Measurements from ENCODE around the gene PREX1.

The PREX1 gene

DNA sequence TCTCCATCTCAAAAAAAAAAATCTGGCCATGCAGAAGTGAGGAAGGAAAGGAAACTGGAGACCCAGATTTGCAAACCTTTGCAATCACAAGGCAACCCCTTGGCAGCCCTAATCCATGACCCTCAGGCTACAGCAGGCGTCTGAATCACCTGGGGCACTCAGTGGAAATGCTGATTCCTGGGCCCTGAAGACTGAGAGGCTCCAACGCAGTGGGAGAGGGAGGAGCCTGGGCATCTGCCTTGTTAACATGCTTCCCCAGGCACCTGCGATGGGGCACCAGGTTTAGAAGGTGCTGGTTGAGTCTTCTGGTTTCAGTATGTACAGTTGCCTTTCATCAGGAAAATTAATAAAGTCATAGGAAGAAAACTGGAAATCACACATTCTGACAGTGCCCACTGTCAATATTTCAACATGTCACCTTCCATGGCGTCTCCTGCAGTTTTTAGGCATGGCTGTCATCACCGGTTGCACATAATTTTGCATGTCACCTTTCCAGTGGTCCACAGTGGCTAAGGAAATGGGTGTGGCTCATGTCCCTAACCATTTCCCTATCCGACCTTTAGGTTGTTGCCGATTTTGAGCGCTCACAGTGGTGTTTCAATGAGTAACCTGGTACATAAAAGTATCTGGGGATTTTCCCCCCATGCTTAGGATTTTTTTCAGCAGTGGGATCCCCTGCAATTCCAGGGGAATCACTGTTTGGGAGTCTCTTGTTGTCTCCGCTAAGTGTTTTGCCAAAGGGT is 56.9 kb downstream of the PREX1 start:
- Histone ChIP-seq H2BK120ac (ENCODE audit: low read depth, low read length) (no peak overlapping the region), H3K27ac (replicated peaks; ENCODE audit: low read length) (no peak overlapping the region), H3K23ac (ENCODE audit: low read depth, low read length, poor library complexity) (no peak overlapping the region), H2BK5ac (ENCODE audit: low read length) (no peak overlapping the region), H3K4ac (ENCODE audit: low read length) (no peak overlapping the region), H3K14ac (ENCODE audit: low read length) (no peak overlapping the region), H3K4me3 (ENCODE audit: low read length in 2 of 2) (no peak overlapping the region), H3K9me3 (replicated peaks in 1 of 2; ENCODE audit: control insufficient read depth in 2 of 2, insufficient read depth in 1 of 2, low read depth in 1 of 2, low read length in 2 of 2) (peaks cover 7 to 27% of the 10 kb centered on the region in 2 donors), H2AFZ (ENCODE audit: low read length) (no peak overlapping the region), H3K36me3 (replicated peaks in 1 of 2; ENCODE audit: control insufficient read depth in 2 of 2, insufficient read depth in 2 of 2, low read length in 2 of 2) (peaks cover 0 to 59% of the 10 kb centered on the region in 2 donors), H4K91ac (ENCODE audit: low read depth, low read length, poor library complexity) (no peak overlapping the region), H3K9ac (ENCODE audit: low read depth, low read length, poor library complexity) (no peak overlapping the region), H2AK5ac (ENCODE audit: low read depth, low read length) (no peak overlapping the region), H3K79me1 (ENCODE audit: low read depth, low read length) (peaks cover 3% of the 10 kb centered on the region), H3K4me1 (ENCODE audit: control insufficient read depth in 2 of 2, insufficient read depth in 1 of 2, low read depth in 1 of 2, low read length in 2 of 2) (peaks cover 8 to 11% of the 10 kb centered on the region in 2 donors), H3K27me3 (ENCODE audit: control insufficient read depth in 3 of 3, insufficient read depth in 3 of 3, low read depth in 1 of 3, low read length in 3 of 3) (no peaks in the 10 kb centered on the region), H4K8ac (ENCODE audit: low read depth, low read length) (no peak overlapping the region), H3K4me2 (ENCODE audit: insufficient read depth, low read length, poor library complexity, severe bottlenecking) (no peak overlapping the region), H3K18ac (ENCODE audit: low read length) (no peak overlapping the region), H2BK12ac (ENCODE audit: low read length) (no peak overlapping the region), H2BK15ac (ENCODE audit: low read length) (no peak overlapping the region)
- no peak for DNase-seq (ENCODE audit: low spot score)
- WGBS, 2 donors (ENCODE audit: extremely low coverage in 2 of 2, insufficient read length in 2 of 2, insufficient replicate concordance in 1 of 2): no CpG with 5 or more reads among the region's 9 CpGs

DNA sequence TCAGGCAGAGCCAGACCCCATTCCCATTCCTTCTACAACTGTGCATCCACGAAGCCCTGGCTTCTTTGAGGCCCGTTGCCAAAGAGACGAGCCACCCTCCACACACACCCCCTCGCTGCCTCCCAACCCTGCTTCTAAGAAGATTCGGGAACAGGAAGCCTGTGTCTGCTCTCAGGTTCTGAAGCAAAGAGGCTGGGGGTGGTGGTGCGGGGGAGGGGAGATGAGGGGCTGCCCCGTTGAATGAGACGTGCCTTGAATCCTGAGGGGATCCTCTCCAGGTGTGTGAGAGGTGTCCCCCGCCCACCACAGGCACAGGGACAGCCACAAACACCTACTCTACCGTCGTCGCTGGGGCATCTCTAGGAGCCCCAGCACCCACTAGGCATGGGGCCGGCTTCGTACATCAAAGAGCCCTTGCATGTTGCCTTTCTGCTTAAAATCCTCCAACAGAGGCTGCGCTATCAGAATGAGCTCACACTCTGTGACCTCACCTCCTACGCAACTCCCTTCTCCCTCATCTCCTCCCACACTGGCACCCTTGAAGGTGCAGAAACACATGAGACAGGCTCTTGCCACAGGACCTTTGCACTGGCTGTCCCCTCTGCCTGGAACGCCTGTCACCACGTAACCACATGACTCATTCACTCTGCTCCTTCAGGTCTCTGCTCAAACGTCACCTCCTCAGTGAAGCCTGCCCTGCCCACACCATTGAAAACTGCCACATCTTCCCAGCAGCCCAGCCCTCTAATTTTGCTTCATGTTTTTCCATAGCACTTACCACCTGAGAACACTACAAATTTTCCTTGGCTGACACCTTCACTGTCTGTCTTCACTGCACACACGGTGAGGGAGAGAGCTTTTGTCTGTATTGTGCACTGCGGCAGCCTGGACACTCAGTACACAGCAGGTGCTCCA is 58.5 kb downstream of the PREX1 start:
- no peak for DNase-seq (ENCODE audit: low spot score)
- Histone ChIP-seq H4K91ac (ENCODE audit: low read depth, low read length, poor library complexity) (no peak overlapping the region), H3K9ac (ENCODE audit: low read depth, low read length, poor library complexity) (no peak overlapping the region), H3K4ac (ENCODE audit: low read length) (no peak overlapping the region), H3K14ac (ENCODE audit: low read length) (no peak overlapping the region), H2BK120ac (ENCODE audit: low read depth, low read length) (no peak overlapping the region), H2BK12ac (ENCODE audit: low read length) (no peak overlapping the region), H3K23ac (ENCODE audit: low read depth, low read length, poor library complexity) (no peak overlapping the region), H3K9me3 (replicated peaks in 1 of 2; ENCODE audit: control insufficient read depth in 2 of 2, insufficient read depth in 1 of 2, low read depth in 1 of 2, low read length in 2 of 2) (peaks cover 5 to 31% of the 10 kb centered on the region in 2 donors), H3K18ac (ENCODE audit: low read length) (peak overlapping the region; percentile 23), H3K4me1 (ENCODE audit: control insufficient read depth in 2 of 2, insufficient read depth in 1 of 2, low read depth in 1 of 2, low read length in 2 of 2) (peaks cover 10 to 11% of the 10 kb centered on the region in 2 donors), H3K27ac (replicated peaks; ENCODE audit: low read length) (no peak overlapping the region), H3K4me3 (ENCODE audit: low read length in 2 of 2) (peak overlapping the region in 1 of 2 donors; percentile 8), H2BK5ac (ENCODE audit: low read length) (peak overlapping the region; percentile 22), H3K36me3 (replicated peaks in 1 of 2; ENCODE audit: control insufficient read depth in 2 of 2, insufficient read depth in 2 of 2, low read length in 2 of 2) (peaks cover 0 to 46% of the 10 kb centered on the region in 2 donors), H4K8ac (ENCODE audit: low read depth, low read length) (no peak overlapping the region), H2BK15ac (ENCODE audit: low read length) (no peak overlapping the region), H3K79me1 (ENCODE audit: low read depth, low read length) (peaks cover 3% of the 10 kb centered on the region), H3K4me2 (ENCODE audit: insufficient read depth, low read length, poor library complexity, severe bottlenecking) (no peak overlapping the region), H2AK5ac (ENCODE audit: low read depth, low read length) (no peak overlapping the region), H3K27me3 (ENCODE audit: control insufficient read depth in 3 of 3, insufficient read depth in 3 of 3, low read depth in 1 of 3, low read length in 3 of 3) (no peaks in the 10 kb centered on the region), H2AFZ (ENCODE audit: low read length) (no peak overlapping the region)
- no CpG with 5 or more reads among the region's 21 CpGs for WGBS, 2 donors (ENCODE audit: extremely low coverage in 2 of 2, insufficient read length in 2 of 2, insufficient replicate concordance in 1 of 2)

DNA sequence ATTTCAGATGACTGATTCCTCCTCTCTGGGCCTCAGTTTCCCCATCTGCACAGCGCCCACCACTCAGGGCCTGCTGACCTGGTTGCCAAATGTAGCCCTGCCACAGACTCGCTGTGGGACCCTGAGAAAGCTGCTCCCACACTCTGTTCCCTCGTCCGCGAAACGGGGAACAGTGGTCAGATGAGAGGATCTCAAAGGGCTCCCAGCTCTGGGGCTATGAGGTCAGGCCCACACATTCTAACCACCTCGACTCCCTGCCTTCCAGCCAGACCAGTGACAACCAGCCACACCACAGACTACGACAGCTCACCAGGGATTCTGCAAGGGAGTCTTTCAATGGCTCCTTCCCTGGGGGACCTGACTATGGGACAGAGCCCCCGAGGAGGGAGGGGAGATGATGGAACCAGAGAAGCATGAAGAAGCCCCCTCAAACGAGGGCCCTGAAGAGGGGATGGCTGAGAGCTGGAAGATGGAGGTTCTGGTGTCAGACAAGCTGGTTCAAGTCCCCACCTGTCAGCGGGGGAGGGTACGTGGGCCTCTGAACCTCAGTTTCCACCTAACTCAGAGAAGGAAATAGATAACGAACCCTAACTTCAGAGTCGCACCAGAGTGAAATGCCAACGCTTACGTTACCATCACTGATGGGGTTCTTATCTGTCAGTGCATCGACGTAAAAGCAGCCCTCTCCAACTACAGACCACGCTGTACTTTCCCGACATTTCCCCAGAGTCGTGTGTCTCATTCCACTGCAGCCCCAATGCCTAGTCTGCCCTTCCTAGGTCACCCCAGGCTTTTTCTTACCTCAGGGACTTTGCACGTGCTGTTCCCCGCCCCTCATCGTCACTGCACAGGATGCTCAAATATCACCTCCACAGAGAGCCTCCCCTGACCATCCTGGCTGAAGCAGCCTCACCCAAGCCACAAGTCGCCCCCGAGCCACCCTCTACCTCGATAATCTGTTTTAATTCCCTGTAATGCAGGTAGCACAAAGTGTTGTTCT is 60.5 kb downstream of the PREX1 start:
- H2BK120ac ChIP-seq (ENCODE audit: low read depth, low read length): peak overlapping the region; percentile 32
- no peak overlapping the region for H3K4ac ChIP-seq (ENCODE audit: low read length)
- no CpG with 5 or more reads among the region's 27 CpGs for WGBS, 2 donors (ENCODE audit: extremely low coverage in 2 of 2, insufficient read length in 2 of 2, insufficient replicate concordance in 1 of 2)
- no peaks in the 10 kb centered on the region for H3K27me3 ChIP-seq (ENCODE audit: control insufficient read depth in 3 of 3, insufficient read depth in 3 of 3, low read depth in 1 of 3, low read length in 3 of 3)
- H3K4me1 ChIP-seq (ENCODE audit: control insufficient read depth in 2 of 2, insufficient read depth in 1 of 2, low read depth in 1 of 2, low read length in 2 of 2): peaks cover 23 to 25% of the 10 kb centered on the region in 2 donors
- no peak overlapping the region for H2BK15ac ChIP-seq (ENCODE audit: low read length)
- H3K9ac ChIP-seq (ENCODE audit: low read depth, low read length, poor library complexity): no peak overlapping the region
- no peak overlapping the region for H4K91ac ChIP-seq (ENCODE audit: low read depth, low read length, poor library complexity)
- H2AFZ ChIP-seq (ENCODE audit: low read length): no peak overlapping the region
- H3K36me3 ChIP-seq (replicated peaks in 1 of 2; ENCODE audit: control insufficient read depth in 2 of 2, insufficient read depth in 2 of 2, low read length in 2 of 2): peaks cover 0 to 37% of the 10 kb centered on the region in 2 donors
- H3K79me1 ChIP-seq (ENCODE audit: low read depth, low read length): peaks cover 3% of the 10 kb centered on the region
- H2BK12ac ChIP-seq (ENCODE audit: low read length): no peak overlapping the region
- H3K27ac ChIP-seq (replicated peaks; ENCODE audit: low read length): no peak overlapping the region
- peak overlapping the region; percentile 3 for H2AK5ac ChIP-seq (ENCODE audit: low read depth, low read length)
- H3K18ac ChIP-seq (ENCODE audit: low read length): peak overlapping the region; percentile 11
- no peak overlapping the region for H3K23ac ChIP-seq (ENCODE audit: low read depth, low read length, poor library complexity)
- no peak overlapping the region for H3K14ac ChIP-seq (ENCODE audit: low read length)
- H3K4me3 ChIP-seq (ENCODE audit: low read length in 2 of 2): no peak overlapping the region
- no peak overlapping the region for H4K8ac ChIP-seq (ENCODE audit: low read depth, low read length)
- no peak overlapping the region for H3K4me2 ChIP-seq (ENCODE audit: insufficient read depth, low read length, poor library complexity, severe bottlenecking)
- DNase-seq (ENCODE audit: low spot score): no peak
- no peak overlapping the region for H2BK5ac ChIP-seq (ENCODE audit: low read length)
- H3K9me3 ChIP-seq (replicated peaks in 1 of 2; ENCODE audit: control insufficient read depth in 2 of 2, insufficient read depth in 1 of 2, low read depth in 1 of 2, low read length in 2 of 2): peaks cover 5 to 31% of the 10 kb centered on the region in 2 donors
